Measurements from ENCODE around the gene FCGR1A.
"Not testable (repeated sequence)": the region's sequence is repeated elsewhere in the genome, so short reads cannot be mapped to it uniquely, and the experiment has no call there.

The FCGR1A gene

DNA sequence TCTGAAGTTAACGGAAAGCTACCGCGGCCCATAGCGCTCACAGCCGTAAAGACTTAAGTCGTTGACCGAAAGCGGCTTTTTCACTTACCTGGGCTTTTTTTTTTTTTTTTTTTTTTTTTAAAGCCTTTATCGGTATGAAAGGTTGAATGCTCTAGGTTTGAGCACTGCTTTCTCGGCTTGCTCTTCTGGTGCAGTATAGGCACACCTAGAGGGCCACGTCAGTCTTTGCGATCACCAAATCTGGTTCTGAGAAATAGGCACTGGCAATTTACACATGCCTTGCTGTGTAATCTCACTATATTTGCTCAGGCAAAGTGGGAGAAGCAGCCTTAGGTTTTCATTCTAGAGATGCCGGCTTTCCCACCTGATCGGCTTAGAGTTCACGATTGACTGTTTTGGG is 50.6 kb downstream of the FCGR1A start:
- DNase-seq (ENCODE audit: low spot score), result not testable (repeated sequence)

DNA sequence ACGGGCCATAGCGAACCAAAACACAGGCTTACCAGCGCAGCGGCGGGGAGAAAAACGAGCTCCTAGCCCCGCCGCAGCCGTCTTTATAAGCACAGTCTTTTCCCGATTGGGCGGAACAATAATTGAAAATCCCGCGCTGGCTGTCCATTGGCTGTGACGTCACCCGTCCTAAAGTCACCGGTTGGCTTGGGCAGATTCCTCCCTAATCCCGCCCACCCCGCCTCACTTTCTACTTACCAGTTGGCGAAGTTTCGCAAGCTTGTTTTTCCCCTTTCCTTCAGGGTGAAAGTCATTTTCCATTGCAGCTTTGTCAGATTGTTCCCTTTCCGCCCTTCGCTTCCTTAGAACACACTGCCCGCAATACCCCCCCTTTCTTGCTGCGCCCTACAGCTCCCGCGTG is 58.7 kb downstream of the FCGR1A start:
- not testable (repeated sequence) for DNase-seq (ENCODE audit: low spot score)

Data from activated CD4-positive, alpha-beta T cell treated with anti-CD3 and anti-CD28 coated beads, Interleukin-2, Interleukin-4, amounts not matched to agents 100 ng/mL and 50 ng/mL, durations not matched to agents 16 hours and 8 hours (primary cell).